IMR-90 (cell line): Measurements from ENCODE around the gene KRTAP4-3. TPM values are rescaled to one million over a fixed set of nuclear protein-coding genes. Genes with fewer than 3 reads are reported as not detected.

Experiments used
- ATAC-seq: fragments of 200-7000 bp; cut with Tn5 transposase; 2 replicates; pipeline ENCODE4 v1.9.1; 2020; ENCODE audit warnings: low read depth, mild to moderate bottlenecking, moderate library complexity
- BruUV-seq: library from RNA; stranded (reverse); fragments of 400-500 nt; replicated peaks from 2 replicates; lab custom pipeline; 2021; lab: Mats Ljungman, UMichigan
- CTCF ChIA-PET: fragments of 300-600 bp; formaldehyde crosslinking; extraction: SDS; loops from one replicate; lab custom pipeline; 2021; ENCODE audit warnings: antibody characterized with exemption; lab: Yijun Ruan, JAX
- POLR2A ChIA-PET: fragments of 300-600 bp; sonication (Branson Sonifier 250); formaldehyde crosslinking; loops from one replicate; lab custom pipeline; 2022; ENCODE audit warnings: antibody characterized with exemption; ENCODE audit not compliant: unreplicated experiment; lab: Charles Lee
- DNase-seq: peaks from one replicate; pipeline ENCODE4 v3.0.0; 2013
- H2AFZ ChIP-seq: replicated peaks from 2 replicates; pipeline ENCODE3; 2013; ENCODE audit warnings: low read length, mild to moderate bottlenecking; ENCODE audit not compliant: poor library complexity
- H2AK5ac ChIP-seq: 2 replicates; pipeline ENCODE4 v1.6.1; 2013; ENCODE audit warnings: low read depth, low read length, inconsistent platforms
- H2AK9ac ChIP-seq: replicated peaks from 2 replicates; pipeline ENCODE3; 2013; ENCODE audit warnings: mild to moderate bottlenecking, low read depth, low read length, moderate library complexity; ENCODE audit not compliant: poor library complexity
- H2BK120ac ChIP-seq: 2 replicates; pipeline ENCODE4 v1.6.1; 2013; ENCODE audit warnings: low read depth, low read length, inconsistent platforms
- H2BK15ac ChIP-seq: 3 replicates; pipeline ENCODE4 v1.6.1; 2013; ENCODE audit warnings: low read depth, low read length, inconsistent platforms
- H2BK20ac ChIP-seq: 2 replicates; pipeline ENCODE4 v1.6.1; 2013; ENCODE audit warnings: low read depth, mild to moderate bottlenecking, inconsistent platforms, low read length, moderate library complexity
- H2BK5ac ChIP-seq: 2 replicates; pipeline ENCODE4 v1.6.1; 2013; ENCODE audit warnings: mild to moderate bottlenecking, low read depth, low read length, inconsistent platforms; ENCODE audit not compliant: poor library complexity, severe bottlenecking
- H3K14ac ChIP-seq: replicated peaks from 2 replicates; pipeline ENCODE4 v1.6.1; 2013; ENCODE audit warnings: low read depth, low read length, inconsistent platforms
- H3K18ac ChIP-seq: 2 replicates; pipeline ENCODE4 v1.6.1; 2013; ENCODE audit warnings: low read depth, low read length, control low read depth
- H3K23ac ChIP-seq: 2 replicates; pipeline ENCODE4 v1.6.1; 2013; ENCODE audit warnings: low read depth, low read length, inconsistent platforms
- H3K27ac ChIP-seq: 2 replicates; pipeline ENCODE4 v1.5.1; 2013; ENCODE audit warnings: mild to moderate bottlenecking, control low read depth, low read length; ENCODE audit not compliant: insufficient read depth
- H3K27me3 ChIP-seq: 2 replicates; pipeline ENCODE4 v1.6.1; 2013; ENCODE audit warnings: low read length; ENCODE audit not compliant: control insufficient read depth, insufficient read depth
- H3K36me3 ChIP-seq: 2 replicates; pipeline ENCODE4 v1.6.1; 2013; ENCODE audit warnings: low read length, mixed read lengths; ENCODE audit not compliant: control insufficient read depth, insufficient read depth
- H3K4ac ChIP-seq: 2 replicates; pipeline ENCODE4 v1.6.1; 2013; ENCODE audit warnings: low read depth, low read length, inconsistent platforms
- H3K4me1 ChIP-seq: 2 replicates; pipeline ENCODE4 v1.6.1; 2013; ENCODE audit warnings: low read length, mixed read lengths; ENCODE audit not compliant: control insufficient read depth, insufficient read depth
- H3K4me2 ChIP-seq: 2 replicates; pipeline ENCODE4 v1.6.1; 2013; ENCODE audit warnings: low read depth, mild to moderate bottlenecking, control low read depth, low read length, moderate library complexity
- H3K4me3 ChIP-seq: 2 replicates; pipeline ENCODE4 v1.5.1; 2013; ENCODE audit warnings: low read depth, mild to moderate bottlenecking, control low read depth, low read length, moderate library complexity; ENCODE audit not compliant: insufficient read depth
- H3K56ac ChIP-seq: 2 replicates; pipeline ENCODE4 v1.6.1; 2013; ENCODE audit warnings: low read length, inconsistent platforms; ENCODE audit not compliant: insufficient read depth; ENCODE audit errors: extremely low read depth
- H3K79me1 ChIP-seq, 2 experiments: 2 replicates each; pipeline ENCODE4 v1.6.1; 2013; ENCODE audit warnings: low read length in 2 of 2, inconsistent platforms in 1 of 2, low read depth in 1 of 2
- H3K9ac ChIP-seq: 2 replicates; pipeline ENCODE4 v1.6.1; 2013; ENCODE audit warnings: low read depth, low read length, control low read depth
- H3K9me1 ChIP-seq: 2 replicates; pipeline ENCODE4 v1.6.1; 2013; ENCODE audit warnings: low read length, inconsistent platforms; ENCODE audit not compliant: insufficient read depth
- H3K9me3 ChIP-seq: 2 replicates; pipeline ENCODE4 v1.6.1; 2013; ENCODE audit warnings: low read length; ENCODE audit not compliant: control insufficient read depth, insufficient read depth
- H4K20me1 ChIP-seq: 2 replicates; pipeline ENCODE4 v1.6.1; 2013; ENCODE audit warnings: low read length, inconsistent platforms; ENCODE audit not compliant: insufficient read depth
- H4K5ac ChIP-seq: 2 replicates; pipeline ENCODE4 v1.6.1; 2013; ENCODE audit warnings: mild to moderate bottlenecking, low read depth, low read length, control low read depth
- H4K8ac ChIP-seq, 2 experiments: 2 replicates each; pipeline ENCODE4 v1.6.1; 2013; ENCODE audit warnings: low read depth in 2 of 2, low read length in 2 of 2, control low read depth in 1 of 2, inconsistent platforms in 1 of 2
- H4K91ac ChIP-seq: 2 replicates; pipeline ENCODE4 v1.6.1; 2013; ENCODE audit warnings: low read depth, low read length, inconsistent platforms; ENCODE audit not compliant: insufficient read depth
- BHLHE40 ChIP-seq: fragments of 150-350 bp; IDR thresholded peaks from 2 replicates; pipeline ENCODE4 v1.6.1; 2016; ENCODE audit warnings: mild to moderate bottlenecking, low read depth, low read length
- CEBPB ChIP-seq: IDR thresholded peaks from 2 replicates; pipeline ENCODE4 v1.6.1; 2012; ENCODE audit warnings: low read depth, low read length, improper control_type of control experiment
- CHD1 ChIP-seq: IDR thresholded peaks from 2 replicates; pipeline ENCODE4 v1.6.1; 2012; ENCODE audit warnings: low read depth, low read length, improper control_type of control experiment
- CTCF ChIP-seq: conservative IDR thresholded peaks from 2 replicates; pipeline ENCODE4 v1.5.1; 2012; ENCODE audit warnings: mild to moderate bottlenecking, low read depth, low read length, improper control_type of control experiment
- ELK1 ChIP-seq: fragments of 150-350 bp; IDR thresholded peaks from 2 replicates; pipeline ENCODE4 v1.6.1; 2016; ENCODE audit warnings: low read depth, mild to moderate bottlenecking, low read length, moderate library complexity, borderline replicate concordance
- FOS ChIP-seq: fragments of 150-350 bp; IDR thresholded peaks from 2 replicates; pipeline ENCODE4 v1.6.1; 2016; ENCODE audit warnings: low read depth, low read length
- MAFK ChIP-seq: IDR thresholded peaks from 2 replicates; pipeline ENCODE4 v1.6.1; 2012; ENCODE audit warnings: low read depth, low read length, improper control_type of control experiment
- MAZ ChIP-seq: IDR thresholded peaks from 2 replicates; pipeline ENCODE4 v1.6.1; 2012; ENCODE audit warnings: low read depth, mild to moderate bottlenecking, low read length, improper control_type of control experiment, moderate library complexity, borderline replicate concordance
- MXI1 ChIP-seq: IDR thresholded peaks from 2 replicates; pipeline ENCODE4 v1.6.1; 2012; ENCODE audit warnings: low read depth, mild to moderate bottlenecking, low read length, moderate library complexity, borderline replicate concordance
- NFE2L2 ChIP-seq: fragments of 150-350 bp; IDR thresholded peaks from 2 replicates; pipeline ENCODE4 v1.6.1; 2016; ENCODE audit warnings: low read depth, mild to moderate bottlenecking, low read length
- POLR2A ChIP-seq: IDR thresholded peaks from 2 replicates; pipeline ENCODE4 v1.6.1; 2012; ENCODE audit warnings: mild to moderate bottlenecking, low read depth, low read length
- RAD21 ChIP-seq: IDR thresholded peaks from 2 replicates; pipeline ENCODE4 v1.6.1; 2012; ENCODE audit warnings: low read length, improper control_type of control experiment
- RCOR1 ChIP-seq: IDR thresholded peaks from 2 replicates; pipeline ENCODE4 v1.6.1; 2012; ENCODE audit warnings: mild to moderate bottlenecking, low read length, improper control_type of control experiment; ENCODE audit not compliant: insufficient replicate concordance
- RFX5 ChIP-seq: IDR thresholded peaks from 2 replicates; pipeline ENCODE4 v1.8.0; 2012; ENCODE audit warnings: low read depth, mild to moderate bottlenecking, low read length, moderate library complexity
- SMC3 ChIP-seq: fragments of 150-350 bp; IDR thresholded peaks from 2 replicates; pipeline ENCODE4 v1.6.1; 2016; ENCODE audit warnings: low read depth, mild to moderate bottlenecking, antibody characterized with exemption, low read length, moderate library complexity
- USF2 ChIP-seq: fragments of 150-350 bp; IDR thresholded peaks from 2 replicates; pipeline ENCODE4 v1.6.1; 2017; ENCODE audit warnings: mild to moderate bottlenecking, antibody characterized with exemption, low read length, low read depth
- WGBS, 2 experiments: methylation state at CpG; one replicate each; pipeline versions ENCODE4 v1.1.5 to v1.1.7; 2013; ENCODE audit warnings: missing lambda C conversion rate in 2 of 2; ENCODE audit not compliant: insufficient read length in 1 of 2; ENCODE audit errors: extremely low coverage in 2 of 2; 5-methylcytosine and 5-hydroxymethylcytosine counted together
- dilution Hi-C: fragments of 300-500 bp; cut with HindIII; formaldehyde crosslinking; loops from one replicate; pipeline ENCODE4 v1.14.3; 2018; ENCODE audit warnings: low sequenced_read_pairs; ENCODE audit not compliant: unreplicated experiment
- in situ Hi-C: fragments of 300-500 bp; cut with MboI; formaldehyde crosslinking; loops from 3 replicates; pipeline ENCODE4 v1.14.3; 2019; ENCODE audit warnings: low sequenced_read_pairs, inconsistent platforms, mixed read lengths
- intact Hi-C: fragments of 100-400 bp; cut with micrococcal nuclease; formaldehyde crosslinking; loops from 2 replicates; pipeline ENCODE4 v1.10.0; 2022
- polyA plus RNA-seq, 3 experiments: library from polyadenylated mRNA; depleted of rRNA; stranded (reverse); fragments of >200 nt; gene quantifications; 2 replicates each; pipeline ENCODE4 v1.2.3, GENCODE V29; 2012; ENCODE audit warnings: low replicate concordance in 1 of 3
- total RNA-seq: library from RNA; depleted of rRNA; stranded (reverse); fragments of >200 nt; gene quantifications from 2 replicates; pipeline ENCODE4 v1.2.3, GENCODE V29; 2012

Gene KRTAP4-3
- total and polyA plus RNA-seq, 2 of the 4 experiments (the other 2 are of a cell fraction), result not detected

GRCh38 chr17:41118721-41119120 lies 49.3 kb downstream of the KRTAP4-3 start:
- H3K14ac ChIP-seq, result no peak overlapping the region
- WGBS, 2 experiments, result no CpG with 5 or more reads among the region's 4 CpGs
- POLR2A ChIA-PET, result no interaction called here
- no peak overlapping the region for H2BK120ac ChIP-seq
- H3K27me3 ChIP-seq, result no peaks in the 10 kb centered on the region
- H4K8ac ChIP-seq, result peak overlapping the region in 1 of 2 experiments; percentile 62; a peak in 2 of 4 replicates
- no peak overlapping the region for H3K18ac ChIP-seq
- H4K20me1 ChIP-seq, result no peaks in the 10 kb centered on the region
- H3K4me2 ChIP-seq, result no peak overlapping the region
- H3K9ac ChIP-seq, result no peak overlapping the region
- H3K79me1 ChIP-seq, result no peaks in the 10 kb centered on the region
- H3K9me1 ChIP-seq, result no peaks in the 10 kb centered on the region; the same call in 1 of the 2 replicates
- H4K91ac ChIP-seq, result 0 out of 2 replicates have a peak overlapping the region, but pooled peaks have one; percentile 30
- dilution Hi-C loops (no loop called here), in situ Hi-C loops (no loop called here), intact Hi-C loops (no loop called here)
- H2BK5ac ChIP-seq, result no peak overlapping the region
- no peak for TF ChIP-seq FOS
- TF ChIP-seq USF2, result no peak
- TF ChIP-seq RAD21, result no peak
- TF ChIP-seq CEBPB, result no peak
- TF ChIP-seq RCOR1, result no peak
- TF ChIP-seq RFX5, result no peak
- no peak for TF ChIP-seq NFE2L2
- no peak for TF ChIP-seq ELK1
- no peak for TF ChIP-seq POLR2A
- TF ChIP-seq SMC3, result no peak
- no peak for TF ChIP-seq MAZ
- TF ChIP-seq MAFK, result no peak
- TF ChIP-seq CHD1, result no peak
- no peak for TF ChIP-seq MXI1
- TF ChIP-seq CTCF, result no peak
- TF ChIP-seq BHLHE40, result no peak
- H3K4me3 ChIP-seq, result no peak overlapping the region
- no peak overlapping the region for H2AFZ ChIP-seq
- no peak overlapping the region for H2BK20ac ChIP-seq
- no peak overlapping the region for H3K23ac ChIP-seq
- no peak overlapping the region for H2AK5ac ChIP-seq
- peak; percentile 38 for DNase-seq
- CTCF ChIA-PET, result no interaction called here
- BruUV-seq, result no TSS peak
- H3K9me3 ChIP-seq, result peaks cover 2% of the 10 kb centered on the region; the same call in 1 of the 2 replicates
- H3K27ac ChIP-seq, result no peak overlapping the region
- H3K56ac ChIP-seq, result no peak overlapping the region
- ATAC-seq, result peak; percentile 22; the same call in 1 of the 2 replicates
- no peaks in the 10 kb centered on the region for H3K4me1 ChIP-seq
- H2AK9ac ChIP-seq, result no peak overlapping the region
- peak overlapping the region; percentile 36; the same call in 1 of the 2 replicates for H3K4ac ChIP-seq
- no peaks in the 10 kb centered on the region for H3K36me3 ChIP-seq
- no peak overlapping the region for H4K5ac ChIP-seq
- H2BK15ac ChIP-seq, result no peak overlapping the region
